ENCODE data around the gene TMPRSS7. TPM values are rescaled to one million over a fixed set of nuclear protein-coding genes. Genes with fewer than 3 reads are reported as not detected.

The TMPRSS7 gene
- total and polyA plus RNA-seq, 5 donors: not detected

GRCh38 chr3:112121577-112122547 lies 87.3 kb downstream of the TMPRSS7 start:
- H3K9me3 ChIP-seq (ENCODE audit: control insufficient read depth, low read length): no peaks in the 10 kb centered on the region
- 95% methylated on average over 2 of the region's 2 CpGs for WGBS
- no peaks in the 10 kb centered on the region for H3K27me3 ChIP-seq (ENCODE audit: control insufficient read depth, insufficient read depth)
- DNase-seq (no peak), ATAC-seq (no peak)
- no peak overlapping the region for H3K4me3 ChIP-seq (ENCODE audit: low read length)
- H3K27ac ChIP-seq (ENCODE audit: low read length): no peak overlapping the region
- intact Hi-C loops (cut with DNase I): no loop called here
- H3K4me1 ChIP-seq (ENCODE audit: control insufficient read depth, insufficient read depth, low read length): peaks cover 4% of the 10 kb centered on the region

GRCh38 chr3:112122870-112123269 lies 88.3 kb downstream of the TMPRSS7 start:
- H3K27ac ChIP-seq (ENCODE audit: low read length): no peak overlapping the region
- intact Hi-C loops (cut with DNase I): no loop called here
- H3K4me3 ChIP-seq (ENCODE audit: low read length): no peak overlapping the region

GRCh38 chr3:112123548-112123947 lies 89.0 kb downstream of the TMPRSS7 start:
- no peak for ATAC-seq
- Histone ChIP-seq H3K27me3 (ENCODE audit: control insufficient read depth, insufficient read depth) (no peaks in the 10 kb centered on the region), H3K9me3 (ENCODE audit: control insufficient read depth, low read length) (no peaks in the 10 kb centered on the region), H3K4me3 (ENCODE audit: low read length) (no peak overlapping the region), H3K27ac (ENCODE audit: low read length) (no peak overlapping the region), H3K4me1 (ENCODE audit: control insufficient read depth, insufficient read depth, low read length) (peaks cover 2% of the 10 kb centered on the region)
- intact Hi-C loops (cut with DNase I): no loop called here
- 94% methylated on average over 2 of the region's 2 CpGs for WGBS
- no peak for DNase-seq

More at GRCh38 chr3:112122870-112123269, 88.3 kb downstream of the TMPRSS7 start:
- no peaks in the 10 kb centered on the region for H3K9me3 ChIP-seq (ENCODE audit: control insufficient read depth, low read length)
- ATAC-seq (no peak), DNase-seq (no peak)
- H3K27me3 ChIP-seq (ENCODE audit: control insufficient read depth, insufficient read depth): no peaks in the 10 kb centered on the region
- peaks cover 2% of the 10 kb centered on the region for H3K4me1 ChIP-seq (ENCODE audit: control insufficient read depth, insufficient read depth, low read length)

GRCh38 chr3:112124907-112125607 lies 90.5 kb downstream of the TMPRSS7 start:
- DNase-seq (no peak), ATAC-seq (no peak)
- H3K27me3 ChIP-seq (ENCODE audit: control insufficient read depth, insufficient read depth): no peaks in the 10 kb centered on the region
- no peak overlapping the region for H3K27ac ChIP-seq (ENCODE audit: low read length)
- intact Hi-C loops (cut with DNase I): no loop called here
- 82% methylated on average over 5 of the region's 5 CpGs for WGBS
- peaks cover 2% of the 10 kb centered on the region for H3K4me1 ChIP-seq (ENCODE audit: control insufficient read depth, insufficient read depth, low read length)
- no peak overlapping the region for H3K4me3 ChIP-seq (ENCODE audit: low read length)
- H3K9me3 ChIP-seq (ENCODE audit: control insufficient read depth, low read length): no peaks in the 10 kb centered on the region

DNA sequence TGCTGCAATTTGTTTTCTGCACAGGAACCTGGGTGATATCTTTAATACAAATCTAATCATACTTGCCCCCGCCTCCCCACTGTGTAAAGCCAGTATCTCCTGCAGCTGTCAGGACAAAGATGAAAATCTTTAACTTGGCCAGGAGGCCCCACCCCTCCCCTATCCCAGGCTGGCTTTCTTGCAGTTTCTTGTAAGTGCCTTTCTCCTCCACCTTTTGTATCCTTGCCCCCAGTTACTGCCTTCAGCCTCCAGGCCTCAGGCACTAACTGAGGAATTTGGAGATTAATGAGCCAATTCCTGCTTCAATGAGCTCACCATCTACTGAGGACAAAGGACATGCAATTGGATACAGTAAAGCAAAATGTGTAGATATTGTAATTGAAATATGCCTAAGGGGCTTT lies 92.0 kb downstream of the TMPRSS7 start:
- H3K27ac ChIP-seq (ENCODE audit: low read length): no peak overlapping the region
- intact Hi-C loops (cut with DNase I): no loop called here
- no peak for DNase-seq
- H3K4me3 ChIP-seq (ENCODE audit: low read length): no peak overlapping the region
- ATAC-seq: peak in 1 of 2 donors; percentile 28
- 67% methylated on average over 1 of the region's 1 CpG for WGBS
- H3K27me3 ChIP-seq (ENCODE audit: control insufficient read depth, insufficient read depth): no peaks in the 10 kb centered on the region
- H3K4me1 ChIP-seq (ENCODE audit: control insufficient read depth, insufficient read depth, low read length): peaks cover 2% of the 10 kb centered on the region
- H3K9me3 ChIP-seq (ENCODE audit: control insufficient read depth, low read length): no peaks in the 10 kb centered on the region

DNA sequence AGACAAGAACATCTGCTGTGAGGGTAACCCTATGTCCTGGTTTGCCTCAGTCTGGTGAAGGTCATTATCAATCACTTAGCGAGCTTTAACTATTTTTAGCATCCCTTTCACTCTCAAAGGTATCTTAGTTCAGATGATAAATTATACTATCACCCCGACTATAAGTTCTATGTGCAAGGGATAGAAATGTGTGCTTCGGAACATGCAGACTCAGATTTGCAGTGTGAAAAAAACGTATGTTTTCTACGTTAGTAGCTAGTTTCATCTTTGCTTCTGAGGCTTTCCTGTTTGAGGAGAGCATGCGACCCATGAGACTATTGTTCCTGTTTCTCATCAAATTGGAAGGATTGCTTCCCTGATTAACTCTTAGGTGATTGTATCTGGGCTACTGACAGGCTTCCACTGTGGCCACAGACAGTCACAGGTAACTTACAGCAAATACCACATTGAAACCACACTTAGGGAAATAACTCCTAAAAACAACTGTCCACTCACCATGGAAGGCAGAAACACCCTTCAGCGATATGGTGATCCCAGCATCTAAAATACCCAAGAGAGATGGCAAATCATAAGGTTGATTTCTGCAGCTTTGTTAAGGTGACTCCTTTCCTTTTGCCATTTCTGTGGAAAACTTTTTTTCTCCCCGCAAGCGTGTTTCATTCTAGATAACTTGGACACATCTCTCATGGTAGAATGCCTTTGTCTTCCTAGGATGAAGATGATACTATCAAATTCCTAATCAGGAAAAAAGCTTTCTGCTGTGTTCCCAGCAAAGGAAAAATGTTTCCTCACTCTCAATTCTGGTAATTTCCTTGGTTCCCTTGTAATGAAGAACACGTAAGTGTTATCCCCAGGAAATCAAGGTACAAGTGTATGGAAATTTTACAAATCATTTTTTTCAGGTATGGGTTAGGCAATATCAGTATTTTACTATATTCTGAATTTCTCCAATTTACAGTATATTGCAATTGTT lies 93.3 kb downstream of the TMPRSS7 start:
- ATAC-seq: no peak
- intact Hi-C loops (cut with DNase I): no loop called here

DNA sequence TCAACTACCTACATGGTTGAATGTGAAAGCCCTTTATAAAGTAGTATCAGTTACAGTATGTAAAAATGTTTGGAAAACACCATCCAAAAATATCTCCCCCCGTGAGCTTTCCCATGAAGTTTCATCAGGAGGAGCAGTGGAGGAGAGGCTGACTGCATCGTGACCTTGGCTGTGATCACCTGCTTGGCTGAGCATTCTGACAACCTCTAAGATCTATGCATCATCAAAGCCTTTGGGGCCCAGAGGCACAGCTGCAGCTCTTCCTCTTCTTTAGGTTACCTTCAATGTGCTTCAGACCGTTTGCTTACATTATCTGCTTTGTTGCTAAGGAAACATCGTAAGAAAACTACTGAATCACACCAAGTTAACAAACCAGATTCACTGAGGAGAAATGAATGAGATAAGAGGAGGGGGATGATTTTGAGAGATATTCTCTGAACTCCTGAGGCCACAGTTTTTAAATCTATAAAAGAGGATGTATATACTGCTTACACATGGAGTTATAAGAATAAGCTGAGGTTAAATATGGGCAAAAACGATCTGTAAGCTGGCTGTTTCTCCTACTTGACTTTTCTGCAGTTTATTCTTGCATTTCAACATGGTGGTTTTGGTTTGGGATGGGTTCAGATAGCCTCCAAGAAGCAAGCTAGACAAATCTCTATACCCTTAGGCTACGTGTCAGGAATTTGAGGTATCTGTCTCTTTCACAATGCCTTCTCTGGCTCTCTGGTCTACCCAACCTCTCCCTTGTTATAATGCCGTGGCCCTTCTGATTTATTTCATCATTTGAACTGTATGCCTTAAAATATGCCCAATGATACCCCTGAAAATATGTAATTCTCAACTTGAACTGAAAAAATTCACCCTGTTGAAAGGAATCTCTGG lies 94.5 kb downstream of the TMPRSS7 start:
- no peaks in the 10 kb centered on the region for H3K9me3 ChIP-seq (ENCODE audit: control insufficient read depth, low read length)
- intact Hi-C loops (cut with DNase I): no loop called here
- no peak overlapping the region for H3K4me3 ChIP-seq (ENCODE audit: low read length)
- DNase-seq (no peak), ATAC-seq (no peak)
- peaks cover 2% of the 10 kb centered on the region for H3K4me1 ChIP-seq (ENCODE audit: control insufficient read depth, insufficient read depth, low read length)
- WGBS: 73% methylated on average over 7 of the region's 7 CpGs
- no peak overlapping the region for H3K27ac ChIP-seq (ENCODE audit: low read length)
- H3K27me3 ChIP-seq (ENCODE audit: control insufficient read depth, insufficient read depth): no peaks in the 10 kb centered on the region

More for the DNA sequence above, 93.3 kb downstream of the TMPRSS7 start:
- WGBS: 57% methylated on average over 10 of the region's 10 CpGs
- peaks cover 2% of the 10 kb centered on the region for H3K4me1 ChIP-seq (ENCODE audit: control insufficient read depth, insufficient read depth, low read length)
- H3K27ac ChIP-seq (ENCODE audit: low read length): no peak overlapping the region
- H3K27me3 ChIP-seq (ENCODE audit: control insufficient read depth, insufficient read depth): no peaks in the 10 kb centered on the region
- DNase-seq: no peak
- H3K9me3 ChIP-seq (ENCODE audit: control insufficient read depth, low read length): no peaks in the 10 kb centered on the region
- no peak overlapping the region for H3K4me3 ChIP-seq (ENCODE audit: low read length)

- no peak for DNase-seq
- Histone ChIP-seq H3K4me1 (ENCODE audit: control insufficient read depth, insufficient read depth, low read length) (peaks cover 2% of the 10 kb centered on the region), H3K9me3 (ENCODE audit: control insufficient read depth, low read length) (no peaks in the 10 kb centered on the region), H3K27ac (ENCODE audit: low read length) (no peak overlapping the region), H3K4me3 (ENCODE audit: low read length) (no peak overlapping the region), H3K27me3 (ENCODE audit: control insufficient read depth, insufficient read depth) (no peaks in the 10 kb centered on the region)
- whole genome bisulfite sequencing: 90% methylated on average over 4 of the region's 4 CpGs
- intact Hi-C loops (cut with DNase I): no loop called here
- no peak for ATAC-seq
Observed at GRCh38 chr3:112129925-112130637, 95.5 kb downstream of the TMPRSS7 start.

- 89% methylated on average over 3 of the region's 3 CpGs for WGBS
- H3K4me1 ChIP-seq (ENCODE audit: control insufficient read depth, insufficient read depth, low read length): peaks cover 2% of the 10 kb centered on the region
- H3K9me3 ChIP-seq (ENCODE audit: control insufficient read depth, low read length): no peaks in the 10 kb centered on the region
- ATAC-seq (no peak), DNase-seq (no peak)
- intact Hi-C loops (cut with DNase I): no loop called here
- no peak overlapping the region for H3K4me3 ChIP-seq (ENCODE audit: low read length)
- no peaks in the 10 kb centered on the region for H3K27me3 ChIP-seq (ENCODE audit: control insufficient read depth, insufficient read depth)
- H3K27ac ChIP-seq (ENCODE audit: low read length): no peak overlapping the region
Observed at GRCh38 chr3:112130638-112130993, 96.1 kb downstream of the TMPRSS7 start.
